ENCODE data around the gene CRIP3. TPM values are rescaled to one million over a fixed set of nuclear protein-coding genes. Genes with fewer than 3 reads are reported as not detected.

Gene CRIP3
- total RNA-seq, 1 experiment from 2014 or later, result 16.9 TPM

- no peak overlapping the region for H3K18ac ChIP-seq (ENCODE audit: insufficient read length, low read depth, low read length)
- H3K79me1 ChIP-seq (ENCODE audit: insufficient read depth, low read depth, low read length, poor library complexity, severe bottlenecking), result no peaks in the 10 kb centered on the region
- Mint-ChIP-seq H3K4me1 (peaks cover 12 to 31% of the 10 kb centered on the region in 2 experiments), H3K4me3 (no peak overlapping the region), H3K9me3 (no peaks in the 10 kb centered on the region), H3K27ac (no peak overlapping the region), H3K36me3 (ENCODE audit: insufficient read depth in 1 of 3, low read depth in 3 of 3) (no peaks in the 10 kb centered on the region), H3K27me3 (ENCODE audit: low read depth) (peaks cover 6% of the 10 kb centered on the region)
- H2BK120ac ChIP-seq (ENCODE audit: low read depth, low read length, poor library complexity, severe bottlenecking), result no peak overlapping the region
- DNase-seq, result no peak
- H3K9me3 ChIP-seq (ENCODE audit: control insufficient read depth, low read depth, low read length), result no peaks in the 10 kb centered on the region
- H3K4me1 ChIP-seq (ENCODE audit: insufficient read depth, low read length), result no peaks in the 10 kb centered on the region
- H2BK5ac ChIP-seq (ENCODE audit: insufficient read length, low read length), result no peak overlapping the region
- no peak overlapping the region for H3T11ph ChIP-seq (ENCODE audit: low read length)
- no peak overlapping the region for H3K27ac ChIP-seq (ENCODE audit: insufficient read length, low read depth, low read length)
- H3K4ac ChIP-seq (ENCODE audit: low read depth, low read length), result no peak overlapping the region
- no peak overlapping the region for H3K9ac ChIP-seq (ENCODE audit: extremely low read depth, insufficient read length, low read length)
- no peak overlapping the region for H2AK5ac ChIP-seq (ENCODE audit: insufficient read length, low read length)
- no peak overlapping the region for H2AFZ ChIP-seq (ENCODE audit: low read length)
- no peak overlapping the region for H4K8ac ChIP-seq (replicated peaks; ENCODE audit: insufficient read length, low read depth, low read length)
- no peak for TF ChIP-seq CTCF (conservative IDR thresholded peaks at IDR 0.05)
- H2BK12ac ChIP-seq (ENCODE audit: insufficient read length, low read depth, low read length), result no peak overlapping the region
- no peak overlapping the region for H3K23ac ChIP-seq (ENCODE audit: insufficient read length, low read depth, low read length)
- no peak overlapping the region for H4K91ac ChIP-seq (ENCODE audit: insufficient read length, low read depth, low read length)
- H3K27me3 ChIP-seq (ENCODE audit: insufficient read depth, low read length), result no peaks in the 10 kb centered on the region
- no peak overlapping the region for H4K5ac ChIP-seq (ENCODE audit: insufficient read length, low read depth, low read length)
- no peaks in the 10 kb centered on the region for H3K23me2 ChIP-seq (ENCODE audit: insufficient read length, low read depth, low read length, poor library complexity, severe bottlenecking)
- no peak overlapping the region for H2BK20ac ChIP-seq (ENCODE audit: low read depth, low read length, poor library complexity, severe bottlenecking)
- H4K20me1 ChIP-seq (ENCODE audit: control insufficient read depth, insufficient read depth, insufficient read length), result no peaks in the 10 kb centered on the region
- H2BK15ac ChIP-seq (ENCODE audit: low read depth, low read length), result no peak overlapping the region
- no peak overlapping the region for H3K14ac ChIP-seq (ENCODE audit: insufficient read depth, low read length)
- no CpG with 5 or more reads among the region's 27 CpGs for WGBS (ENCODE audit: extremely low coverage, insufficient read length, low lambda C conversion rate)
- H3K56ac ChIP-seq (ENCODE audit: insufficient read length, low read depth, low read length), result no peak overlapping the region
- no peaks in the 10 kb centered on the region for H3K79me2 ChIP-seq (ENCODE audit: insufficient read depth, low read length)
- no peak overlapping the region for H3K4me2 ChIP-seq (ENCODE audit: insufficient read depth, insufficient read length, low read length)
Observed at GRCh38 chr6:43283905-43284304, 24.7 kb downstream of the CRIP3 start.

Measured in H9 (cell line).